CD4-positive, CD25-positive, alpha-beta regulatory T cell (primary cell): ENCODE data around the gene PIP4K2B. TPM values are rescaled to one million over a fixed set of nuclear protein-coding genes. Genes with fewer than 3 reads are reported as not detected.

ENCODE experiments used
- ATAC-seq, 2 donors: fragments of 150-1000 bp; cut with Tn5 transposase; one replicate each; pipeline ENCODE4 v1.10.0; 2021; ENCODE audit warnings: low read depth in 2 of 2, moderate number of reproducible peaks in 2 of 2, moderate library complexity in 1 of 2
- DNase-seq, 3 donors: peaks; one replicate each; pipeline versions ENCODE4 v3.0.0 to v3.0.0-alpha.2; 2012 to 2022; ENCODE audit warnings: mixed read lengths in 1 of 3
- H3K27ac ChIP-seq: one replicate; pipeline ENCODE4 v1.7.0; 2013; ENCODE audit warnings: mild to moderate bottlenecking, low read length; ENCODE audit not compliant: insufficient read depth, poor library complexity, severe bottlenecking
- H3K27me3 ChIP-seq: one replicate; pipeline ENCODE4 v1.7.0; 2013; ENCODE audit warnings: low read length; ENCODE audit not compliant: control insufficient read depth, insufficient read depth
- H3K36me3 ChIP-seq: one replicate; pipeline ENCODE4 v1.7.0; 2013; ENCODE audit warnings: mild to moderate bottlenecking, low read length, moderate library complexity; ENCODE audit not compliant: control insufficient read depth, insufficient read depth
- H3K4me1 ChIP-seq: 2 replicates; pipeline ENCODE4 v1.7.0; 2013; ENCODE audit warnings: mild to moderate bottlenecking, low read length; ENCODE audit not compliant: insufficient read depth, control insufficient read depth, poor library complexity, severe bottlenecking
- H3K4me3 ChIP-seq: one replicate; pipeline ENCODE4 v1.7.0; 2013; ENCODE audit warnings: low read depth, mild to moderate bottlenecking, low read length, moderate library complexity
- H3K9me3 ChIP-seq, 2 experiments: 1 replicate in 1 of 2; 2 replicates in 1 of 2; pipeline ENCODE4 v1.7.0; 2013; ENCODE audit warnings: low read length in 2 of 2, mild to moderate bottlenecking in 1 of 2, moderate library complexity in 1 of 2; ENCODE audit not compliant: control insufficient read depth in 2 of 2
- H3K27ac Mint-ChIP-seq, 3 donors: one replicate each; pipeline ENCODE4 v1.8.0; 2020 to 2022; ENCODE audit warnings: mild to moderate bottlenecking in 3 of 3, mixed read lengths in 3 of 3, moderate library complexity in 2 of 3
- H3K27me3 Mint-ChIP-seq: one replicate; pipeline ENCODE4 v1.8.0; 2022; ENCODE audit warnings: mild to moderate bottlenecking, mixed read lengths
- H3K36me3 Mint-ChIP-seq: one replicate; pipeline ENCODE4 v1.8.0; 2020; ENCODE audit warnings: mixed read lengths
- H3K4me1 Mint-ChIP-seq, 4 donors: one replicate each; pipeline ENCODE4 v1.8.0; 2020 to 2022; ENCODE audit warnings: mixed read lengths in 4 of 4, mild to moderate bottlenecking in 1 of 4
- H3K4me3 Mint-ChIP-seq, 4 donors: one replicate each; pipeline ENCODE4 v1.8.0; 2020 to 2022; ENCODE audit warnings: mild to moderate bottlenecking in 4 of 4, mixed read lengths in 4 of 4, moderate library complexity in 3 of 4
- H3K9me3 Mint-ChIP-seq, 7 donors: one replicate each; pipeline ENCODE4 v1.8.0; 2020 to 2022; ENCODE audit warnings: mixed read lengths in 7 of 7, mild to moderate bottlenecking in 3 of 7, moderate library complexity in 2 of 7
- polyA plus RNA-seq, 4 donors: library from polyadenylated mRNA; unstranded; fragments of 300-500 nt; fragmentation: Illumina TruSeq; gene quantifications; one replicate each; pipeline ENCODE4 v1.2.3, GENCODE V29; 2021
- total RNA-seq: library from RNA; stranded (reverse); gene quantifications from one replicate; pipeline ENCODE4 v1.2.3, GENCODE V29; 2022

Gene PIP4K2B
- total and polyA plus RNA-seq, 5 donors from 2014 or later: 11.6 to 29.5 (median 17.6) TPM

DNA sequence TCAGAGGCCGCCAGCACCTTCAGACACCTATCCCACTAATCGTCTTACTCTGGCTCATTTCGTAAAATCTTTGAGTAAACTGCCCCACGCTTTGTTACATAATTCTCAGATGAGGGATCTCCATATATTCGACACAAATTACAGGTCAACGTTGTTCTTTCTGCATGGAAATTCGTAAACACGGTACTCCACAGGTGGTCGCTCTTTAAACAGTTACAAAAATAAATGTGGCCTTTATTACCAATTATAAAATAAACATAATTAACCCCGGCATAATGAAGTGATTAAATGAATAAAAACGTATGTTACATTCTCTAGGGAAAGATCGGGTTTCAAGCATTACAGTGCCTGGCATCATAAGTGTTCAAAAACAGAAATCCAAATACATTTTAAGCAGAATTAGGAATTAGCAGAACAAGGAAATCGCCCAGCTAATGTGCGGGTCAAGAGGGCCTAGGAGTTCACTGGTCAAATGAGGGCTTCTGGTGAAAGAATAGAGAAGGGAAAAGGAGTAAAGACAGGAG, 943 bp upstream of the PIP4K2B start:
- no peaks in the 10 kb centered on the region for H3K27me3 Mint-ChIP-seq
- H3K4me3 Mint-ChIP-seq: peak overlapping the region; percentile 63 to 91 (median 86)
- peaks cover 16 to 41% (median 35%) of the 10 kb centered on the region in 4 donors for H3K4me1 Mint-ChIP-seq

GRCh38 chr17:38798614-38799500, 499 bp downstream of the PIP4K2B start:
- peaks cover 26% of the 10 kb centered on the region for H3K36me3 Mint-ChIP-seq
- Histone ChIP-seq H3K27ac (peak overlapping the region; percentile 87), H3K27me3 (no peaks in the 10 kb centered on the region), H3K9me3 (no peaks in the 10 kb centered on the region), H3K4me3 (peak overlapping the region; percentile 88), H3K36me3 (peaks cover 25% of the 10 kb centered on the region), H3K4me1 (peaks cover 25% of the 10 kb centered on the region)
- no peaks in the 10 kb centered on the region for H3K27me3 Mint-ChIP-seq
- DNase-seq (peak in 2 of 3 donors; percentile 47 to 80), ATAC-seq (peak; percentile 32 to 40)
- peak overlapping the region; percentile 87 to 94 (median 87) for H3K27ac Mint-ChIP-seq
- peaks cover 16 to 52% (median 42%) of the 10 kb centered on the region in 4 donors for H3K4me1 Mint-ChIP-seq
- H3K9me3 Mint-ChIP-seq: no peaks in the 10 kb centered on the region
- H3K4me3 Mint-ChIP-seq: peak overlapping the region; percentile 89 to 96 (median 94)

More for the DNA sequence above, 943 bp upstream of the PIP4K2B start:
- no peaks in the 10 kb centered on the region for H3K9me3 Mint-ChIP-seq
- Histone ChIP-seq H3K27ac (peak overlapping the region; percentile 87), H3K9me3 (no peaks in the 10 kb centered on the region), H3K4me1 (peaks cover 25% of the 10 kb centered on the region), H3K4me3 (peak overlapping the region; percentile 75), H3K36me3 (peaks cover 36% of the 10 kb centered on the region), H3K27me3 (no peaks in the 10 kb centered on the region)
- H3K36me3 Mint-ChIP-seq: peaks cover 29% of the 10 kb centered on the region
- DNase-seq (no peak), ATAC-seq (no peak)
- peak overlapping the region; percentile 79 to 91 (median 81) for H3K27ac Mint-ChIP-seq

DNA sequence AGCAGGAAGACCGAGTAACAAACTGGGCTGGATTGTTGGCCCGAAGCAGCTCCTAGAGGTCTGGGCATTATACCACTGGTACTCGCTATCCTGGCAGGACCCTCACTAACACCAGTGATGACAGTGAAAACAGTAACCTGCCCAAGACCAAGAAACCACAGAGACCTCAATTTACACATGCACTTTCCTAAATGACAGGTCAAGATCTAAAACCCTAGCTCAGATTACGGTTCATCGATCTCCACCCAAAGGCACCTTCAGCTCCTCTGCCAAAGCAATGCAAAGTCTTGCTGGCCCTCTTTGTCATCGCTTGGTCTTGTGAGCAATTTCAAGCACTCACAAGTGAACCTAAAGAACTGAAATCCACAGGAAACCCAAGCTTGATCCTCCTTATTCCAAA, 1.5 kb downstream of the PIP4K2B start:
- peak overlapping the region; percentile 89 to 96 (median 94) for H3K4me3 Mint-ChIP-seq
- Histone ChIP-seq H3K4me3 (peak overlapping the region; percentile 88), H3K4me1 (peaks cover 25% of the 10 kb centered on the region), H3K9me3 (no peaks in the 10 kb centered on the region), H3K36me3 (peaks cover 18% of the 10 kb centered on the region), H3K27ac (peak overlapping the region; percentile 87), H3K27me3 (no peaks in the 10 kb centered on the region)
- peak overlapping the region; percentile 15 to 94 (median 87) for H3K27ac Mint-ChIP-seq
- H3K9me3 Mint-ChIP-seq: no peaks in the 10 kb centered on the region
- ATAC-seq (no peak), DNase-seq (no peak)
- H3K27me3 Mint-ChIP-seq: no peaks in the 10 kb centered on the region
- peaks cover 16 to 53% (median 45%) of the 10 kb centered on the region in 4 donors for H3K4me1 Mint-ChIP-seq
- peaks cover 22% of the 10 kb centered on the region for H3K36me3 Mint-ChIP-seq

DNA sequence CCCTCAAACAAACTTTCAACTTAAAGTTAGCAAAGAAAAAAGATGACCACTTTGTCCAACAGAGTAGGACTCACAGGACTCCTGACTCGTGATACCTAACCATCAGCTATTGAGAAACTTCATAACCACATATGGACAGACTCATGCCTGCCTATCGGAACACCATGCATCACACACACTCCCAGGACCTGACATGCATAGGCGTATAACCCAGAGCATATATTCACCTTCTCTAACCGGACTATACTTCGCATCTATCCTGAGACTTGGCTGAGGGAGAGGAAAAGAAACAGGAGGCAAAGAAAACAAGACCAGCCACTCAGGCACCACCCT, 2.2 kb downstream of the PIP4K2B start:
- Mint-ChIP-seq H3K27me3 (no peaks in the 10 kb centered on the region), H3K4me1 (peaks cover 16 to 56% (median 47%) of the 10 kb centered on the region in 4 donors), H3K36me3 (peaks cover 20% of the 10 kb centered on the region), H3K9me3 (no peaks in the 10 kb centered on the region), H3K4me3 (peak overlapping the region; percentile 89 to 96 (median 94)), H3K27ac (peak overlapping the region in 2 of 3 donors; percentile 13 to 52)
- Histone ChIP-seq H3K27ac (no peak overlapping the region), H3K27me3 (no peaks in the 10 kb centered on the region), H3K4me3 (peak overlapping the region; percentile 88), H3K36me3 (peaks cover 11% of the 10 kb centered on the region), H3K4me1 (peaks cover 25% of the 10 kb centered on the region), H3K9me3 (no peaks in the 10 kb centered on the region)
- ATAC-seq (no peak), DNase-seq (no peak)

GRCh38 chr17:38796451-38797157, 2.8 kb downstream of the PIP4K2B start:
- Histone ChIP-seq H3K4me3 (no peak overlapping the region), H3K4me1 (peaks cover 25% of the 10 kb centered on the region), H3K27ac (no peak overlapping the region), H3K9me3 (no peaks in the 10 kb centered on the region), H3K36me3 (peaks cover 6% of the 10 kb centered on the region), H3K27me3 (no peaks in the 10 kb centered on the region)
- H3K9me3 Mint-ChIP-seq: no peaks in the 10 kb centered on the region
- H3K36me3 Mint-ChIP-seq: peaks cover 16% of the 10 kb centered on the region
- peak overlapping the region; percentile 89 to 96 (median 94) for H3K4me3 Mint-ChIP-seq
- no peak for ATAC-seq
- H3K4me1 Mint-ChIP-seq: peaks cover 16 to 58% (median 47%) of the 10 kb centered on the region in 4 donors
- no peak for DNase-seq
- no peaks in the 10 kb centered on the region for H3K27me3 Mint-ChIP-seq
- peak overlapping the region in 2 of 3 donors; percentile 6 to 81 for H3K27ac Mint-ChIP-seq

- DNase-seq (no peak), ATAC-seq (no peak)
- Histone ChIP-seq H3K4me3 (no peak overlapping the region), H3K36me3 (no peaks in the 10 kb centered on the region), H3K27ac (no peak overlapping the region), H3K9me3 (no peaks in the 10 kb centered on the region), H3K4me1 (peaks cover 19% of the 10 kb centered on the region), H3K27me3 (no peaks in the 10 kb centered on the region)
- Mint-ChIP-seq H3K27me3 (no peaks in the 10 kb centered on the region), H3K4me1 (peaks cover 23 to 65% (median 48%) of the 10 kb centered on the region in 4 donors), H3K27ac (no peak overlapping the region), H3K36me3 (peaks cover 18% of the 10 kb centered on the region), H3K4me3 (peak overlapping the region in 1 of 4 donors; percentile 60), H3K9me3 (no peaks in the 10 kb centered on the region)
Measured at GRCh38 chr17:38794221-38794620, 5.1 kb downstream of the PIP4K2B start.

- Mint-ChIP-seq H3K4me1 (peaks cover 11 to 42% (median 24%) of the 10 kb centered on the region in 4 donors), H3K27ac (no peak overlapping the region), H3K36me3 (peaks cover 18% of the 10 kb centered on the region), H3K4me3 (no peak overlapping the region), H3K9me3 (no peaks in the 10 kb centered on the region), H3K27me3 (no peaks in the 10 kb centered on the region)
- ATAC-seq (no peak), DNase-seq (no peak)
- Histone ChIP-seq H3K36me3 (peaks cover 8% of the 10 kb centered on the region), H3K4me1 (no peaks in the 10 kb centered on the region), H3K27me3 (no peaks in the 10 kb centered on the region), H3K27ac (no peak overlapping the region), H3K4me3 (no peak overlapping the region), H3K9me3 (no peaks in the 10 kb centered on the region)
Measured at GRCh38 chr17:38791162-38791561, 8.2 kb downstream of the PIP4K2B start.
